CMK (cell line): Measurements from ENCODE around the gene ASTL.

Experiments used
- DNase-seq: peaks from one replicate; pipeline ENCODE4 v3.0.0-alpha.2; 2010; ENCODE audit warnings: low read depth

ASTL gene

GRCh38 chr2:96083064-96083939 is 55.0 kb downstream of the ASTL start:
- no peak for DNase-seq

DNA sequence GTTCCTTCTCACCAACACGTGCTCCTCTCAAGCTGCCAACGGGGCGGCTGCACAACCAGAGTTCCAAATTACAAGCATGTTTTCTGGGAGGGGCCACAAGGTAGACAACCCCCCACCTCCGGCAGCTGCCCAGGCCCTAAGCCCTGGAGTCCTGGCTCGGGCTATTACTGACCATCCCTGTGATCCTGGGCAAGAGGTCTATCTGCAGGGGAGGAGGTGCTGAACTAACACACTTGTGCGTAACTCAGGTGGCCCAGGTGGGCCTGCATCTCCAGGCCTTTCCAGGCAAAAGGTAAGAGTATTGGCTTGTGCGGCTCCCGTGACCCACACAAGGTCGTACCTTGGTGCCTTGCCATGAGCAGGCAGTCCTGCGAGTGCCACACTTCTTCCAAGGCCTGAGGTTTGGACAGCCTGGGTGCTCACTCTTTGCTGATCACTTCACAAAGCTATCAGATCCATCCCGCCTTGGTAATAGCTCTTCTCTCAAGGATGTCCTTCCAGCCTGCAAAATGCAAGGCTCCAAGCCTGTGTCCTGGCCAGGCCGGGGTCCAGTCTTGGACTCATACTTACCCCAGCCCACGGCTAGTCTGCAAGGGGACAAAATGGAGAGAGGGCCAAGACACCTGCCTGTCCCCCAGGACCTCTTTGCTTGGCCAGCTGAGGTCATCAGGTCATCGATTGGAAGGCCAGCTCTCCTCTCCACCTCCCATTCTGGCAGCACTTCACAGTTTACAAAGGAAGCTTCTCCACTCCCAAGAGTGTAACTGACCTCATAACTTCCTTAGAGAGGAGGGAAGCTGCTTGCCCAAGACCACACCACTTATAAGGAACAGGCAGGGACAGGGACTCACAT is 55.9 kb downstream of the ASTL start:
- DNase-seq: no peak

DNA sequence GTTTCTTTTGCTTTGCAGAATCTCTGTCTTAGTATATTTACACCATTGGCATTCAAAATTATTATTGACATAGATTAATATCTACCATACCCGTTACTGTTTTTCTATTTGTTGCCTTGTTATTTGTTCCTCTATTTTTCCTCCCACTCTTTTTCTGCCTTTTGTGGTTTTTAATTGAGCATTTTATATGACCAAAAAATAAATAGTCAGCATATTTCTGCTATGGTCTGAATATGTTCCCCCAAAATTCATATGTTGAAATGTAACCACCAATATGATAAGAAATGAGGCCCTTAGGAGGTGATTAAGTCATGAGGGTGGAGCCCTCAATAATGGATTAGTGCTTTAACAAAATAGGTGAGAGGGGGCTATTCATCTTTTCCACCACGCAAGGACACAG is 57.3 kb downstream of the ASTL start:
- DNase-seq: no peak

GRCh38 chr2:96075199-96075771 is 63.0 kb downstream of the ASTL start:
- no peak for DNase-seq

GRCh38 chr2:96074156-96074555 is 64.1 kb downstream of the ASTL start:
- no peak for DNase-seq

GRCh38 chr2:96073170-96073775 is 65.0 kb downstream of the ASTL start:
- no peak for DNase-seq
